Measurements from ENCODE around the gene SDSL. TPM values are rescaled to one million over a fixed set of nuclear protein-coding genes. Genes with fewer than 3 reads are reported as not detected.

SDSL gene
- total and polyA plus RNA-seq, 2 of the 4 experiments (the other 2 are of a cell fraction), result 6.3 to 10.9 TPM

- Histone ChIP-seq H4K5ac (ENCODE audit: low read depth, low read length) (no peak overlapping the region), H3K9ac (ENCODE audit: low read depth, low read length) (no peak overlapping the region), H3K36me3 (ENCODE audit: control insufficient read depth, insufficient read depth, low read length) (no peaks in the 10 kb centered on the region), H3K56ac (ENCODE audit: extremely low read depth, insufficient read depth, low read length) (no peak overlapping the region), H2BK5ac (ENCODE audit: low read depth, low read length, poor library complexity, severe bottlenecking) (no peak overlapping the region), H3K27ac (ENCODE audit: insufficient read depth, low read length) (no peak overlapping the region), H2BK15ac (ENCODE audit: low read depth, low read length) (no peak overlapping the region), H3K4ac (ENCODE audit: low read depth, low read length) (no peak overlapping the region), H3K14ac (replicated peaks; ENCODE audit: low read depth, low read length) (no peak overlapping the region), H4K91ac (ENCODE audit: insufficient read depth, low read depth, low read length) (no peak overlapping the region), H3K4me1 (ENCODE audit: control insufficient read depth, insufficient read depth, low read length) (no peaks in the 10 kb centered on the region), H4K20me1 (ENCODE audit: insufficient read depth, low read length) (no peaks in the 10 kb centered on the region), H2AK9ac (replicated peaks; ENCODE audit: low read depth, low read length, poor library complexity) (no peak overlapping the region), H3K79me1 (ENCODE audit: low read depth in 1 of 2, low read length in 2 of 2) (no peaks in the 10 kb centered on the region), H2AFZ (replicated peaks; ENCODE audit: low read length, poor library complexity) (no peak overlapping the region), H3K23ac (ENCODE audit: low read depth, low read length) (no peak overlapping the region), H2AK5ac (ENCODE audit: low read depth, low read length) (no peak overlapping the region), H3K4me3 (ENCODE audit: insufficient read depth, low read depth, low read length) (no peak overlapping the region), H3K9me3 (ENCODE audit: control insufficient read depth, insufficient read depth, low read length) (no peaks in the 10 kb centered on the region), H3K4me2 (ENCODE audit: low read depth, low read length) (no peak overlapping the region), H2BK120ac (ENCODE audit: low read depth, low read length) (no peak overlapping the region), H3K9me1 (ENCODE audit: insufficient read depth, low read length) (no peaks in the 10 kb centered on the region), H3K18ac (ENCODE audit: low read depth, low read length) (no peak overlapping the region), H2BK20ac (ENCODE audit: low read depth, low read length) (no peak overlapping the region), H3K27me3 (ENCODE audit: control insufficient read depth, insufficient read depth, low read length) (peaks cover 92% of the 10 kb centered on the region), H4K8ac (ENCODE audit: low read depth in 2 of 2, low read length in 2 of 2) (no peak overlapping the region)
- ChIA-PET CTCF (no interaction called here), POLR2A (ENCODE audit: unreplicated experiment) (no interaction called here)
- DNase-seq, result no peak
- intact Hi-C loops (cut with micrococcal nuclease), result no loop called here
- 1% methylated on average over 18 of the region's 51 CpGs; no CpG with 5 or more reads in 1 of the 2 experiments for WGBS, 2 experiments (ENCODE audit: extremely low coverage in 2 of 2, insufficient read length in 1 of 2)
- no TSS peak for BruUV-seq (replicated peaks)
- dilution Hi-C loops (cut with HindIII; ENCODE audit: low sequenced_read_pairs, unreplicated experiment), result no loop called here
- TF ChIP-seq RAD21 (IDR thresholded peaks at IDR 0.05; ENCODE audit: low read length), result no peak
- no peak for TF ChIP-seq USF2 (IDR thresholded peaks at IDR 0.05; ENCODE audit: low read depth, low read length)
- in situ Hi-C loops (cut with MboI; ENCODE audit: low sequenced_read_pairs), result no loop called here
- ATAC-seq (ENCODE audit: low read depth), result no peak
Observed at GRCh38 chr12:113472191-113473121, 50.3 kb downstream of the SDSL start.
